H1 (cell line): Measurements from ENCODE around the gene RGS6. TPM values are rescaled to one million over a fixed set of nuclear protein-coding genes. Genes with fewer than 3 reads are reported as not detected.

ENCODE experiments used
- microRNA-seq, 2 experiments: library from miRNA; unstranded; fragments of <30 nt; microRNA quantifications; one replicate each; pipeline versions ENCODE4 to v1.2.0, GENCODE V29; 2016 to 2020; ENCODE audit warnings: borderline microRNAs expressed in 2 of 2, borderline number of aligned reads in 2 of 2, borderline replicate concordance in 1 of 2
- polyA plus RNA-seq, 7 experiments: library from polyadenylated mRNA; depleted of rRNA in 3 of 7; stranded (reverse) in 5 of 7; unstranded in 2 of 7; fragments of >200 nt in 5 of 7; fragments of 200-250 nt in 2 of 7; gene quantifications; 1 replicate in 5 of 7; 2 replicates in 1 of 7; 4 replicates in 1 of 7; pipeline versions ENCODE4 v1.2.1 to v1.2.3, GENCODE V29; 2011 to 2013; ENCODE audit warnings: missing spikeins in 2 of 7, mixed read lengths in 2 of 7
- small RNA-seq: library from polyadenylated mRNA; stranded (forward); fragments of <200 nt; extraction: miRNeasy Mini kit (QIAGEN cat#:217004); gene quantifications from one replicate; pipeline ENCODE3, GENCODE V24; 2013; ENCODE audit not compliant: insufficient read depth
- total RNA-seq: library from RNA; stranded (reverse); fragmentation: NEBNext Ultra II Directional; extraction: Animal tissue kit (Norgen Biotek cat#: 25700); gene quantifications from 2 replicates; pipeline ENCODE4 v1.2.1, GENCODE V29; 2021

The RGS6 gene
- total and polyA plus RNA-seq, 2 of the 8 experiments (the other 6 are each of a cell fraction or from before 2014, with no cell fraction given) = 0.26 to 1.1 TPM

Small RNA genes within 50 kb of the gene (microRNA-seq; reads per million reads assigned to microRNA genes)
- gene MIR7843 = 0 reads per million in 2 experiments

Small RNA genes within 50 kb of the gene (small RNA-seq; reads per million reads assigned to genes)
- not detected for gene MIR7843
- gene RF00019 = not detected
